Fibroblast of skin of right biceps (primary cell): ENCODE results near the gene TMEM72.

Experiments used
- DNase-seq: peaks from one replicate; pipeline ENCODE4 v3.0.0-alpha.2; 2013

Gene TMEM72

DNA sequence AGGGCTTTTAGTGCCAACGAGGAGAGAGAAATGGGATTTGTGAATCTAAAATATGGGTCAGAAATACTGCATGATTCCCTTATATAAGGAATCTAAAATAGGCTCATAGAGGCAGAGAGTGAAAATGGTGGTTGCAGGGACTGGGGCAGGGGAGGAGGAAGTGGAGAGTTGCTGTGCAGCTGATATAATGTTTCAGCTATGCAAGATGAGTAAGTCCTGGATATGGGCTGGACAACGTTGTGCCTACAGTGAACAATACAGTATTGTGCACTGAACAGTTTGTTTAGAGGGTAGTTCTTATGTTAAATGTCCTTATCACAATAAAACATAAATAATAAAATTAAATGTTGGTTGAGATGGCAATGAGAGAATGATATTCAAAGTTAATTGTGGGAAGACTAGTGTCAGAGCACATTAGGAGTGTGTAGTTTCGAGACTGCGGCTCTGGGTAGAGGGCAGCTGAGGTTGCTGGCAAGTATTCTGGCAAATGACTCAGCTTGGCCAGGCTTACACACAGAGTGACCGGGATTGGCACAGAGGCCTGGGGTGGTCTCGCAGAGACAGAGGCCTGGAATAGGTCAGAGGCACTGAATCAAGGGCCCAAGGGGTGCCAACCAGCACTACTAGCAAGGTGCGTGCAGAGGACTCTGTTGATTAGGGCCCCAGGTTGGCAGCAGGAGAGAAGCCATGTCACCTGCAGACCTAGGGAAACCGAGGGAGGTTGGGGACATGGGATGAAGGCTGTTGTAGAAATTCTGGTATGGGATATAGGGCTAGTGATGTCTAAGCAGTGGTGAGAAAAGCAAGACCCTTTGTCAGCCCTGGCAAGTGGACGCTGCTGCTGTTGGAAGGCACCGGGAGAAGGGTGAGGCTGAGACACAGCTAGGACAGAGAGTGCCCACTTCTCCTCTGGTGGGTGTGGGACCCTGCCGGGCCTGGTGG lies 70.3 kb downstream of the TMEM72 start:
- DNase-seq = peak; percentile 86

DNA sequence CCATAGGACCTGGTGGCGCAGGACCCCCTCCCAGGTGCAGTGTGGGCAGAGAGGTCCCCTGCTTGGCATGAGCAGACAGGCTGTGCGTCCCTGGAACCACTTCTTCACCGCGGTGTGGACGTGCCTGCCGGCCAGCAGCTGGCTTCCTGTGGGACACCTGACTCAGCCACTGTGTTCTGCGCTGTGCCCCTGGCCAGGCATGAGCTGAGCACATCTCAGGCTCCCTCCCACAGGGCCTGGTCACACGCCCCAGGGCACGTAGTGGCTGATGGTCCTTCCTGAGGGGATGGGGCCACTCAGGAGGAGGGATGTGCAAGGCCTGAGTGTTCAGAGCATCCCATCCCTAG lies 71.0 kb downstream of the TMEM72 start:
- DNase-seq = no peak

DNA sequence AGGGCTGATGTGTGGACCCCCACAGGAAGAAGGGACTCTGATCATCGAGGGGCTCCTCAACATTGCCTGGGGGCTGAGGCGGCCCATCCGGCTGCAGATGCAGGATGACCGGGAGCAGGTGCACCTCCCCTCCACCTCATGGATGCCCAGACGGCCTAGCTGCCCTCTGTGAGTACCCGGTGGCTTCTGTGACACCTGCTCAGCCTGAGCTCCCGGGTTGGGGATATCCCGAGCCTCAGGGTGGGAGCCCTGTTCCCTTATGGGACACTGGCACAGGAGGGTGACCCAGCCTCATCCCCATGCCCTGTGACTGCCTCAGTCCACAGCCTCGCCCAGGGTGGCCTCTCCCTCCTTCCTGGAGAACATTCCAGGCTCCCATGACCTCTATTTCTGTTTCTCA lies 71.4 kb downstream of the TMEM72 start:
- DNase-seq = no peak

DNA sequence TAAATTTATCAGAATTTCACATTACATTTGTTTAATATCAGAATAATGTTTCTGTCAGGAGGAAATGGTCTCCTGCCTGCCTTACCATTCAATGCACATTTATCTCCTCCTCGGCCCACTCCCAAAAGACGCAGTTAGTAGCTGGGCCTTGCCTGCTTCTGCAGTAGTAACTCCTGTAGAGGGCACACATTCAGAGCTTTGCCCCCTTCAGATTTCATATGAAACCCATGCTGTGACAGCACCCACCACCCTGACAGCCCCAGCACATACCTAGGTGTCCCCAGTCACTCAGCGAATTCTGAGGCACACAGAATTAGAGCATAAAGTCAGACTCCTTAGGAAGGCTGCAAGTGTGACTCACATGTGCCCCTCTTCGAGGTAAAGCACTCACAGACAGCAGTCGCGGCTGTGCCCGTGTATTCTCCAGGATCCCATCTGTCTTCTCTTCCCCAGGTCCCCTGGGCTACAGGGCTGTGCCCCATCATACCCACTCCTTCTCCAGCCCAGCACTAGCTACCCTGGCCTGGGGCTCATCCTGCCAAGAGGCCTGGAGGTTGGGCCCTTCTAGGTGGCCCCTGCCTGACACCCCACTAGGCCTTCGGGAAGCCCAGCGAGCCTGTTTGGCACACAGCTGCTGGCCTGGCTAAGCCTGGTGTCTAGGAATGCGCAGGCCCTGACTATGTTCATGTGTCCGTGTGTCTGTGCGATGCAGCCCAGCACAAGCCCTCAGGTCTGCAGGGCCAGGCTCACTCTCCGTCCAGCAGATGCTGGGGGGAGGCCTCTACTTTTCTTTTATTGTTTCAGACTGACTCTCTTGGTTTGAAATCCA lies 72.1 kb downstream of the TMEM72 start:
- no peak for DNase-seq

DNA sequence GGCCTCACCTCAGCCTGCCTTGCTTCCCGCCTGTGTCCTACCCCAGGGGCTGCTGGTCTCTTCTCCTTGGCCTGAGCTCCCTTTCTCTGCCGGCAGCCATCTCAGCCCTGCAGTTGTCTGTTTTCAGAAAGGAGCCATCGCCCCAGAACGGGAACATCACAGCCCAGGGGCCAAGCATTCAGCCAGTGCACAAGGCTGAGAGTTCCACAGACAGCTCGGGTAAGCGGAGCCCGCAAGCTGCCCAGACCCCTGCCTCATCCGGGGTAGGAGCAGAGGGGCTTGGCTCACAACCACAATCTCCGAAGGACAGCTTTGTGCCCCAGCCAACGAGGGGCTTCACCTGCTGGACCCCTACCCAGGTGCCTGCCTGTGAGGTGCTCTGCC lies 72.8 kb downstream of the TMEM72 start:
- DNase-seq = no peak

DNA sequence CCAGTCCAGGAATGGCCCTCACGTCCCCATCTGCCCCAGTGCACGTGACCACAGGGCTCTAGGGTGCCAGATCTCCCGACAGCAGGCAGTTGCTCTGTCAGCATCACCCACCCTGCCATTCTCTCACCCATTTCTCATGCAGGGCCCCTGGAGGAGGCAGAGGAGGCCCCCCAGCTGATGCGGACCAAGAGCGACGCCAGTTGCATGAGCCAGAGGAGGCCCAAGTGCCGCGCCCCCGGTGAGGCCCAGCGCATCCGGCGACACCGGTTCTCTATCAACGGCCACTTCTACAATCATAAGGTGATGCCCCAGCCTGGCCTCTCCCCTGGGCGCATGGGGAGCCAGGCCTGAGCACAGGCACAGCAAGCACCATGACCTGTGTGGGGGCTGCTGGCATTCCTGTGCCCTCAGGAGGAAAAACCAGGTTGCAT lies 73.5 kb downstream of the TMEM72 start:
- no peak for DNase-seq

DNA sequence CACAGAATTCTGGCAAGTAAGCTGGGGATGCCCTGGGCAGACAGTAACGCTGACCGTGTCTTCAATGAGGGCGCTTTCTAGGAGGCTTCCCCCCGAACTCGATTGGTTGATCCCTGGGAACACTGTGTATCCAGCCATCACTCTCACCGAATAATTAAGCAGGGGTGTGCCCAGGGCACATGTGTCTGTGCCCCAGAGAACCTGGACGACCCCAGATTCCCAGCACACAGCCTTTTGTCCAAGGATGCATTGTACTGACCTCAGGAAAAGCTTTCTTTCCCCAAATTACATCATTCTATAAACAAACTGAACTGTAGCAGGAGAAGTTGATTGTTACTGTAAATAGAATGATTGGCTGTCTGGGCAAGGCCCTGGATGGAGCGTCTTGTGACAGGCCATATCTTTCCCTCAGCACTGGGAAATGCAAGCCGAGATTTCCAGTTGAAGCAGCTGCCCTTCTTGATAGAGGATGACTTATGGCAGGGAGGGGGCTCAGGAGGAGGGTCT lies 74.1 kb downstream of the TMEM72 start:
- no peak for DNase-seq

DNA sequence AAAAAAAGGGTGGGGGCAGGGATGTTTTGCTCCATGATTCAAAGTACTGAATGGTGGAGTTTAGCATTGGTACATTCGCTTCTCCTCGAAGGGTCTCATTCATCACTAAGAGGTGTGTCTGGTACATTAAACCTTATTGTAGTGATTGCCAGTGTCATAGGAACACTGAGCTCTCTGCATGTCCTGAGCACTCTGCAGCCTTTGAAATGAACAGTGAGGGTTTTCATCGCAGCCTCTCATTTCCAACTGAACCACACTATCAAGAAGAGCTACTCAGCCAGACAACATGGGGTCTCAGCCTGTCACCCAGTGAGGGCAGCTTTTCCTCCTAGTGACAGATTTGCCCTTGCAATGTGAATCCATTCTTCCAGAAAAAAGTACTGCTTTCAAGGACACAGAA lies 75.0 kb downstream of the TMEM72 start:
- no peak for DNase-seq
